Mucosa of descending colon (tissue), 3 donors: Measurements from ENCODE around the gene RPS13. TPM values are rescaled to one million over a fixed set of nuclear protein-coding genes. Genes with fewer than 3 reads are reported as not detected.
"Not testable (repeated sequence)": the region's sequence is repeated elsewhere in the genome, so short reads cannot be mapped to it uniquely, and the experiment has no call there.

Source experiments
- ATAC-seq: fragments of 200-7000 bp; cut with Tn5 transposase; one replicate; pipeline ENCODE4 v1.9.1; 2020; ENCODE audit warnings: mild to moderate bottlenecking, moderate library complexity
- DNase-seq, 3 donors: peaks; one replicate each; pipeline ENCODE4 v3.0.0-alpha.2; 2020
- H3K36me3 ChIP-seq: fragments of 200-600 bp; one replicate; pipeline ENCODE4 v1.8.0; 2021; ENCODE audit warnings: low read depth, mild to moderate bottlenecking
- H3K4me1 ChIP-seq: fragments of 200-600 bp; one replicate; pipeline ENCODE4 v1.8.0; 2021; ENCODE audit warnings: low read depth, mild to moderate bottlenecking
- H3K4me3 ChIP-seq: fragments of 200-600 bp; one replicate; pipeline ENCODE4 v1.8.0; 2021; ENCODE audit warnings: mild to moderate bottlenecking
- H3K9me3 ChIP-seq: fragments of 200-600 bp; one replicate; pipeline ENCODE4 v1.8.0; 2021; ENCODE audit warnings: mild to moderate bottlenecking
- intact Hi-C, 2 donors: fragments of 100-400 bp; cut with DNase I in 1 of 2; cut with micrococcal nuclease in 1 of 2; formaldehyde crosslinking; loops; one replicate each; pipeline versions ENCODE4 v1.11.0 to v1.11.1; 2022; cut with DNase I, micrococcal nuclease
- total RNA-seq, 3 donors: library from RNA; stranded (reverse); fragmentation: NEBNext Ultra II Directional in 2 of 3; extraction: Animal tissue kit (Norgen Biotek cat#: 25700) in 2 of 3; gene quantifications; one replicate each; pipeline versions ENCODE4 v1.2.1 to v1.2.4, GENCODE V29; 2021 to 2023
- TF ChIP-seq, protein P1 (sequence below): fragments of 200-600 bp; IDR thresholded peaks from one replicate; pipeline ENCODE4 v1.8.0; 2022; ENCODE audit warnings: antibody characterized with exemption, mild to moderate bottlenecking
- donor health status: DM: no; HTN: no; CAD: no; lungs with moderate emphysema.
- donor health status: DM: no; HTN: no; CAD: no.
- donor health status: DM: no; HTN: yes; CAD: no.

Gene RPS13
- total RNA-seq, 3 donors from 2014 or later, result 562 to 797 (median 736) TPM

- no peaks in the 10 kb centered on the region for H3K36me3 ChIP-seq
- no peaks in the 10 kb centered on the region for H3K9me3 ChIP-seq
- no peak overlapping the region for H3K4me3 ChIP-seq
- DNase-seq (no peak), ATAC-seq (no peak)
- H3K4me1 ChIP-seq, result peaks cover 28% of the 10 kb centered on the region
- intact Hi-C loops, result no loop called here
- TF ChIP-seq, protein P1, sequence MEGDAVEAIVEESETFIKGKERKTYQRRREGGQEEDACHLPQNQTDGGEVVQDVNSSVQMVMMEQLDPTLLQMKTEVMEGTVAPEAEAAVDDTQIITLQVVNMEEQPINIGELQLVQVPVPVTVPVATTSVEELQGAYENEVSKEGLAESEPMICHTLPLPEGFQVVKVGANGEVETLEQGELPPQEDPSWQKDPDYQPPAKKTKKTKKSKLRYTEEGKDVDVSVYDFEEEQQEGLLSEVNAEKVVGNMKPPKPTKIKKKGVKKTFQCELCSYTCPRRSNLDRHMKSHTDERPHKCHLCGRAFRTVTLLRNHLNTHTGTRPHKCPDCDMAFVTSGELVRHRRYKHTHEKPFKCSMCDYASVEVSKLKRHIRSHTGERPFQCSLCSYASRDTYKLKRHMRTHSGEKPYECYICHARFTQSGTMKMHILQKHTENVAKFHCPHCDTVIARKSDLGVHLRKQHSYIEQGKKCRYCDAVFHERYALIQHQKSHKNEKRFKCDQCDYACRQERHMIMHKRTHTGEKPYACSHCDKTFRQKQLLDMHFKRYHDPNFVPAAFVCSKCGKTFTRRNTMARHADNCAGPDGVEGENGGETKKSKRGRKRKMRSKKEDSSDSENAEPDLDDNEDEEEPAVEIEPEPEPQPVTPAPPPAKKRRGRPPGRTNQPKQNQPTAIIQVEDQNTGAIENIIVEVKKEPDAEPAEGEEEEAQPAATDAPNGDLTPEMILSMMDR, result no peak
Measured at GRCh38 chr11:17075506-17075905, 2.0 kb downstream of the RPS13 start.

- TF ChIP-seq, protein P1, result no peak
- H3K9me3 ChIP-seq, result no peaks in the 10 kb centered on the region
Measured at GRCh38 chr11:17073370-17074027, 4.0 kb downstream of the RPS13 start.

DNA sequence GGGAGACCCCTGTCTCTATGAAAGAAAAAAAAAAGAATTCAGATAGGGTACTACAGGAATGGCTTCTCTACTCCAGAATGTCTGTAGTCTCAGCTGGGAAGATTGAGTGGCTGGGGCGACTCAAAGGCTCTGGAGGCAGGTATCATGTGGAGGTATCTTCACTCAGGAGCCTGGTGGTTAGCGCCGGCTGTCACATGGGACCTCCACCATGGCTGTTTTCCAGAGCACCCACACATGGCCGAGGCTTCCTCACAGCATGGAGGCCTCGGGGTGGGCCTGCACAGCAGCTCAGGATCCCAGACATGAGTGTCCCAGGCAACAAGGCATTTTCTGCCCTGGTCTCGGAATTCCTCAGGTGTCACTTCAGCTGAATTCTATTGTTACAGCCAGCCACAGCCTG is 10.1 kb downstream of the RPS13 start:
- DNase-seq, result no peak
- TF ChIP-seq, protein P1, result no peak

More at GRCh38 chr11:17073370-17074027, 4.0 kb downstream of the RPS13 start:
- DNase-seq, result no peak
- ATAC-seq, result no peak
- intact Hi-C loops, result no loop called here
- Histone ChIP-seq H3K4me1 (peaks cover 25% of the 10 kb centered on the region), H3K4me3 (no peak overlapping the region), H3K36me3 (no peaks in the 10 kb centered on the region)

GRCh38 chr11:17066691-17067090 is 10.8 kb downstream of the RPS13 start:
- DNase-seq (no peak), ATAC-seq (no peak)
- H3K4me3 ChIP-seq, result no peak overlapping the region
- intact Hi-C loops, result no loop called here
- no peaks in the 10 kb centered on the region for H3K9me3 ChIP-seq
- H3K36me3 ChIP-seq, result no peaks in the 10 kb centered on the region
- TF ChIP-seq, protein P1, result no peak
- no peaks in the 10 kb centered on the region for H3K4me1 ChIP-seq

More for the DNA sequence above, 10.1 kb downstream of the RPS13 start:
- no peak overlapping the region for H3K4me3 ChIP-seq
- no peaks in the 10 kb centered on the region for H3K36me3 ChIP-seq
- H3K4me1 ChIP-seq, result no peaks in the 10 kb centered on the region
- intact Hi-C loops, result no loop called here
- no peak for ATAC-seq
- H3K9me3 ChIP-seq, result no peaks in the 10 kb centered on the region

GRCh38 chr11:17063171-17064002 is 14.1 kb downstream of the RPS13 start:
- H3K36me3 ChIP-seq, result no peaks in the 10 kb centered on the region
- intact Hi-C loops, result loop anchor here in 1 of 2 donors (5.0 kb wide), 1 partner anchor 116 kb away; no protein-coding TSS in a partner anchor
- ATAC-seq (peak; percentile 94), DNase-seq (peak; percentile 60 to 88 (median 81))
- H3K4me1 ChIP-seq, result no peaks in the 10 kb centered on the region
- H3K9me3 ChIP-seq, result no peaks in the 10 kb centered on the region
- TF ChIP-seq, protein P1, result peak; percentile 53
- H3K4me3 ChIP-seq, result no peak overlapping the region

- intact Hi-C loops, ATAC-seq: not testable (repeated sequence)
Measured at GRCh38 chr11:17051146-17051545, 26.3 kb downstream of the RPS13 start.

DNA sequence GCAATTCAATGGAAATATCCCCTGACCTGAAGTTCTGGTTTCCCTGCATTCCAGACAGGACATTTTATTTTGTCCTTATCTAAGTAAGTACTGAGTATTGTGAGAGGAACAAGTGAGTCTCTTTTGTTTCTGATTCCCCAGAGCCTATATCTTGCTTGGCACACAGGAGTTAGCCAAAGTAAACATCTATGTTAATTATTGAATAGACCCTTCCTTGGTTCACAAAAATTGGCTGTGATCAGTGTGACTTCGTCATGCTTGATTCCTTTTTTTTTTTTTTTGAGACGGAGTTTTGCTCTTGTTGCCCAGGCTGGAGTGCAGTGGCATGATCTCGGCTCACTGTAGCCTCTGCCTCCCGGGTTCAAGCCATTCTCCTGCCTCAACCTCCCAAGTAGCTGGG is 29.0 kb downstream of the RPS13 start:
- H3K9me3 ChIP-seq, H3K4me1 ChIP-seq, H3K4me3 ChIP-seq, H3K36me3 ChIP-seq, intact Hi-C loops: not testable (repeated sequence)
- ATAC-seq (peak; percentile 63), DNase-seq (peak in 1 of 3 donors; percentile 11)

More at GRCh38 chr11:17051146-17051545, 26.3 kb downstream of the RPS13 start:
- not testable (repeated sequence) for DNase-seq, H3K9me3 ChIP-seq, H3K36me3 ChIP-seq, H3K4me3 ChIP-seq, H3K4me1 ChIP-seq
